H9 (cell line): Measurements from ENCODE around the gene PTK6. TPM values are rescaled to one million over a fixed set of nuclear protein-coding genes. Genes with fewer than 3 reads are reported as not detected.

Experiments used
- DNase-seq: peaks from one replicate; pipeline ENCODE4 v3.0.0-alpha.2; 2017
- H2AFZ ChIP-seq: one replicate; pipeline ENCODE4 v1.6.1; 2013; ENCODE audit warnings: mild to moderate bottlenecking, low read length, control low read depth, moderate library complexity
- H2AK5ac ChIP-seq: 2 replicates; pipeline ENCODE4 v1.6.1; 2013; ENCODE audit warnings: low read length, control low read depth, mixed read lengths; ENCODE audit not compliant: insufficient read length
- H2BK120ac ChIP-seq: one replicate; pipeline ENCODE4 v1.6.1; 2013; ENCODE audit warnings: low read depth, mild to moderate bottlenecking, low read length, control low read depth, inconsistent platforms; ENCODE audit not compliant: poor library complexity, severe bottlenecking
- H2BK12ac ChIP-seq: 2 replicates; pipeline ENCODE4 v1.6.1; 2013; ENCODE audit warnings: low read length, control low read depth, mixed read lengths, low read depth; ENCODE audit not compliant: insufficient read length
- H2BK15ac ChIP-seq: 2 replicates; pipeline ENCODE4 v1.6.1; 2013; ENCODE audit warnings: low read depth, low read length, control low read depth
- H2BK20ac ChIP-seq: one replicate; pipeline ENCODE4 v1.6.1; 2013; ENCODE audit warnings: low read depth, mild to moderate bottlenecking, low read length, control low read depth, inconsistent platforms; ENCODE audit not compliant: poor library complexity, severe bottlenecking
- H2BK5ac ChIP-seq: 2 replicates; pipeline ENCODE4 v1.6.1; 2013; ENCODE audit warnings: low read length, control low read depth, mixed read lengths; ENCODE audit not compliant: insufficient read length
- H3K14ac ChIP-seq: 2 replicates; pipeline ENCODE4 v1.6.1; 2013; ENCODE audit warnings: low read length, control low read depth; ENCODE audit not compliant: insufficient read depth
- H3K18ac ChIP-seq: 2 replicates; pipeline ENCODE4 v1.6.1; 2013; ENCODE audit warnings: low read depth, mild to moderate bottlenecking, mixed read lengths, low read length, control low read depth; ENCODE audit not compliant: insufficient read length
- H3K23ac ChIP-seq: 2 replicates; pipeline ENCODE4 v1.6.1; 2013; ENCODE audit warnings: low read length, control low read depth, mixed read lengths, low read depth; ENCODE audit not compliant: insufficient read length
- H3K23me2 ChIP-seq: 2 replicates; pipeline ENCODE4 v1.6.1; 2013; ENCODE audit warnings: low read depth, mild to moderate bottlenecking, mixed read lengths, low read length, control low read depth; ENCODE audit not compliant: insufficient read length, poor library complexity, severe bottlenecking
- H3K27ac ChIP-seq: 2 replicates; pipeline ENCODE4 v1.5.1; 2013; ENCODE audit warnings: low read length, control low read depth, mixed read lengths, low read depth; ENCODE audit not compliant: insufficient read length
- H3K27me3 ChIP-seq: 2 replicates; pipeline ENCODE4 v1.6.1; 2013; ENCODE audit warnings: low read length, control low read depth, inconsistent platforms; ENCODE audit not compliant: insufficient read depth
- H3K4ac ChIP-seq: 2 replicates; pipeline ENCODE4 v1.6.1; 2013; ENCODE audit warnings: low read depth, mild to moderate bottlenecking, control low read depth, inconsistent platforms, low read length, moderate library complexity
- H3K4me1 ChIP-seq: 2 replicates; pipeline ENCODE4 v1.6.1; 2013; ENCODE audit warnings: low read length, control low read depth, inconsistent platforms; ENCODE audit not compliant: insufficient read depth
- H3K4me2 ChIP-seq: 2 replicates; pipeline ENCODE4 v1.6.1; 2013; ENCODE audit warnings: low read length, control low read depth, mixed read lengths; ENCODE audit not compliant: insufficient read length, insufficient read depth
- H3K56ac ChIP-seq: 2 replicates; pipeline ENCODE4 v1.6.1; 2013; ENCODE audit warnings: low read depth, mild to moderate bottlenecking, mixed read lengths, low read length, control low read depth; ENCODE audit not compliant: insufficient read length
- H3K79me1 ChIP-seq: 2 replicates; pipeline ENCODE4 v1.6.1; 2013; ENCODE audit warnings: low read depth, mild to moderate bottlenecking, moderate library complexity, low read length, control low read depth, inconsistent platforms; ENCODE audit not compliant: insufficient read depth, poor library complexity, severe bottlenecking
- H3K79me2 ChIP-seq: 2 replicates; pipeline ENCODE4 v1.6.1; 2013; ENCODE audit warnings: low read length, control low read depth, inconsistent platforms; ENCODE audit not compliant: insufficient read depth
- H3K9ac ChIP-seq: 2 replicates; pipeline ENCODE4 v1.6.1; 2013; ENCODE audit warnings: low read length, control low read depth, mixed read lengths; ENCODE audit not compliant: insufficient read length; ENCODE audit errors: extremely low read depth
- H3K9me3 ChIP-seq: one replicate; pipeline ENCODE4 v1.6.1; 2013; ENCODE audit warnings: low read depth, low read length, inconsistent platforms; ENCODE audit not compliant: control insufficient read depth
- H3T11ph ChIP-seq: one replicate; pipeline ENCODE4 v1.6.1; 2013; ENCODE audit warnings: mild to moderate bottlenecking, low read length, control low read depth, inconsistent platforms
- H4K20me1 ChIP-seq: one replicate; pipeline ENCODE4 v1.6.1; 2013; ENCODE audit not compliant: control insufficient read depth, insufficient read length, insufficient read depth
- H4K5ac ChIP-seq: 2 replicates; pipeline ENCODE4 v1.6.1; 2013; ENCODE audit warnings: low read depth, mild to moderate bottlenecking, mixed read lengths, low read length, control low read depth; ENCODE audit not compliant: insufficient read length
- H4K8ac ChIP-seq: replicated peaks from 2 replicates; pipeline ENCODE4 v1.6.1; 2013; ENCODE audit warnings: low read length, control low read depth, mixed read lengths, low read depth; ENCODE audit not compliant: insufficient read length
- H4K91ac ChIP-seq: 2 replicates; pipeline ENCODE4 v1.6.1; 2013; ENCODE audit warnings: low read depth, mild to moderate bottlenecking, moderate library complexity, mixed read lengths, low read length, control low read depth; ENCODE audit not compliant: insufficient read length
- H3K27ac Mint-ChIP-seq, 3 experiments: 2 replicates in 2 of 3; 3 replicates in 1 of 3; pipeline ENCODE4 v1.8.0; 2020 to 2021; ENCODE audit warnings: mixed read lengths in 3 of 3, mild to moderate bottlenecking in 1 of 3, moderate library complexity in 1 of 3
- H3K27me3 Mint-ChIP-seq: 2 replicates; pipeline ENCODE4 v1.8.0; 2021; ENCODE audit warnings: low read depth, mild to moderate bottlenecking, moderate library complexity, mixed read lengths
- H3K36me3 Mint-ChIP-seq, 3 experiments: 2 replicates in 2 of 3; 3 replicates in 1 of 3; pipeline ENCODE4 v1.8.0; 2020 to 2021; ENCODE audit warnings: low read depth in 3 of 3, mixed read lengths in 3 of 3; ENCODE audit not compliant: insufficient read depth in 1 of 3
- H3K4me1 Mint-ChIP-seq, 2 experiments: 2 replicates each; pipeline ENCODE4 v1.8.0; 2020; ENCODE audit warnings: mixed read lengths in 2 of 2
- H3K4me3 Mint-ChIP-seq, 2 experiments: 2 replicates in 1 of 2; 3 replicates in 1 of 2; pipeline ENCODE4 v1.8.0; 2020 to 2021; ENCODE audit warnings: mild to moderate bottlenecking in 2 of 2, mixed read lengths in 2 of 2, moderate library complexity in 1 of 2
- H3K9me3 Mint-ChIP-seq, 2 experiments: 2 replicates in 1 of 2; 3 replicates in 1 of 2; pipeline ENCODE4 v1.8.0; 2020; ENCODE audit warnings: mild to moderate bottlenecking in 2 of 2, mixed read lengths in 2 of 2, moderate library complexity in 1 of 2
- WGBS: extraction: QIAGEN DNeasy Blood & Tissue Kit; methylation state at CpG from one replicate; pipeline ENCODE4 v1.1.7; 2013; ENCODE audit warnings: missing lambda C conversion rate, low lambda C conversion rate, mixed read lengths; ENCODE audit not compliant: insufficient read length; ENCODE audit errors: extremely low coverage; 5-methylcytosine and 5-hydroxymethylcytosine counted together
- total RNA-seq: library from RNA; stranded (reverse); gene quantifications from 2 replicates; pipeline ENCODE4 v1.2.1, GENCODE V29; 2021
- TF ChIP-seq, protein P1 (sequence below): fragments of 200-600 bp; sonication (generic); conservative IDR thresholded peaks from 3 replicates; pipeline ENCODE4 v1.8.0; 2021; ENCODE audit warnings: antibody characterized with exemption, mild to moderate bottlenecking

PTK6 gene
- total RNA-seq, 1 experiment from 2014 or later: 0.46 TPM

DNA sequence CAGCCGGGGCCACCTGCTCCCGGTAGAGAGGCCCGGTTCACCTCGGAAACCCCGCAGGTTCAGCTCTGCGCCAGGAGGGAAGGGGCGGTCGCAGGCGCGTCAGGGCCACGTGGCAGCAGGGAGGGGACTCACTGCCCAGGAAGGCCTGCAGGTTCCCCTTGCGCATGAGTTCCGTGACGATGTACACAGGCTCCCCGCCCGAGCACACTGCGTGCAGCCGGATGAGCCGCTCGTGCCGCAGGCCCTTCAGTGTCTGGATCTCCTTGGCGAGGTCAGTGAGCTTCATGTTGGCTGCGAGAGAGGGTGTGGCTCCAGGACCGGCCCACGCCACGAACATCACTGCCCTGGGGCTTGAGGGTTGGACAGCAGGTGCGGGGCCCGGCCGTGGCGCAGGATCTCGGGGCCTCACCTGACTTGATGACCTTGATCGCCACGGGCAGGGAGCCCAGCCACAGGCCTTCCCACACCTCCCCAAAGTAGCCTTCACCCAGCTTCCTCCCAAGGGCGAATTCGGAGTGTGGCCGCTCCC, 4.9 kb upstream of the PTK6 start:
- H3K79me1 ChIP-seq: no peaks in the 10 kb centered on the region
- no peak overlapping the region for H3T11ph ChIP-seq
- no peaks in the 10 kb centered on the region for H3K23me2 ChIP-seq
- Mint-ChIP-seq H3K27ac (no peak overlapping the region), H3K36me3 (no peaks in the 10 kb centered on the region), H3K27me3 (no peaks in the 10 kb centered on the region), H3K4me3 (no peak overlapping the region), H3K4me1 (peaks cover 5 to 9% of the 10 kb centered on the region in 2 experiments), H3K9me3 (no peaks in the 10 kb centered on the region)
- H3K9me3 ChIP-seq: no peaks in the 10 kb centered on the region
- no peak overlapping the region for H3K4ac ChIP-seq
- H3K18ac ChIP-seq: no peak overlapping the region
- DNase-seq: no peak
- H3K14ac ChIP-seq: no peak overlapping the region; the same call in 1 of the 2 replicates
- no peak overlapping the region for H4K5ac ChIP-seq
- no peak overlapping the region for H2BK20ac ChIP-seq
- no peak overlapping the region for H2BK120ac ChIP-seq
- no peaks in the 10 kb centered on the region for H3K79me2 ChIP-seq
- H3K9ac ChIP-seq: no peak overlapping the region
- no peak overlapping the region for H2BK5ac ChIP-seq
- H2AFZ ChIP-seq: no peak overlapping the region
- no peak overlapping the region for H3K27ac ChIP-seq
- H2BK12ac ChIP-seq: no peak overlapping the region
- H3K23ac ChIP-seq: no peak overlapping the region
- H3K27me3 ChIP-seq: no peaks in the 10 kb centered on the region
- no peak overlapping the region for H4K91ac ChIP-seq
- H3K4me1 ChIP-seq: no peaks in the 10 kb centered on the region
- TF ChIP-seq, protein P1, sequence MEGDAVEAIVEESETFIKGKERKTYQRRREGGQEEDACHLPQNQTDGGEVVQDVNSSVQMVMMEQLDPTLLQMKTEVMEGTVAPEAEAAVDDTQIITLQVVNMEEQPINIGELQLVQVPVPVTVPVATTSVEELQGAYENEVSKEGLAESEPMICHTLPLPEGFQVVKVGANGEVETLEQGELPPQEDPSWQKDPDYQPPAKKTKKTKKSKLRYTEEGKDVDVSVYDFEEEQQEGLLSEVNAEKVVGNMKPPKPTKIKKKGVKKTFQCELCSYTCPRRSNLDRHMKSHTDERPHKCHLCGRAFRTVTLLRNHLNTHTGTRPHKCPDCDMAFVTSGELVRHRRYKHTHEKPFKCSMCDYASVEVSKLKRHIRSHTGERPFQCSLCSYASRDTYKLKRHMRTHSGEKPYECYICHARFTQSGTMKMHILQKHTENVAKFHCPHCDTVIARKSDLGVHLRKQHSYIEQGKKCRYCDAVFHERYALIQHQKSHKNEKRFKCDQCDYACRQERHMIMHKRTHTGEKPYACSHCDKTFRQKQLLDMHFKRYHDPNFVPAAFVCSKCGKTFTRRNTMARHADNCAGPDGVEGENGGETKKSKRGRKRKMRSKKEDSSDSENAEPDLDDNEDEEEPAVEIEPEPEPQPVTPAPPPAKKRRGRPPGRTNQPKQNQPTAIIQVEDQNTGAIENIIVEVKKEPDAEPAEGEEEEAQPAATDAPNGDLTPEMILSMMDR: no peak
- no peak overlapping the region for H4K8ac ChIP-seq
- WGBS: no CpG with 5 or more reads among the region's 36 CpGs
- no peak overlapping the region for H3K4me2 ChIP-seq
- no peak overlapping the region for H2AK5ac ChIP-seq
- no peaks in the 10 kb centered on the region for H4K20me1 ChIP-seq
- H3K56ac ChIP-seq: no peak overlapping the region
- H2BK15ac ChIP-seq: no peak overlapping the region
